Activated CD4-positive, alpha-beta T cell treated with anti-CD3 and anti-CD28 coated beads for 4 hours (primary cell): ENCODE results near the gene IL1F10.

Experiments
- DNase-seq, 2 donors: peaks; one replicate each; pipeline ENCODE4 v3.0.0-alpha.2; 2020

Gene IL1F10

GRCh38 chr2:113112871-113113270 is 45.1 kb downstream of the IL1F10 start:
- no peak for DNase-seq

GRCh38 chr2:113113807-113114206 is 46.0 kb downstream of the IL1F10 start:
- no peak for DNase-seq

DNA sequence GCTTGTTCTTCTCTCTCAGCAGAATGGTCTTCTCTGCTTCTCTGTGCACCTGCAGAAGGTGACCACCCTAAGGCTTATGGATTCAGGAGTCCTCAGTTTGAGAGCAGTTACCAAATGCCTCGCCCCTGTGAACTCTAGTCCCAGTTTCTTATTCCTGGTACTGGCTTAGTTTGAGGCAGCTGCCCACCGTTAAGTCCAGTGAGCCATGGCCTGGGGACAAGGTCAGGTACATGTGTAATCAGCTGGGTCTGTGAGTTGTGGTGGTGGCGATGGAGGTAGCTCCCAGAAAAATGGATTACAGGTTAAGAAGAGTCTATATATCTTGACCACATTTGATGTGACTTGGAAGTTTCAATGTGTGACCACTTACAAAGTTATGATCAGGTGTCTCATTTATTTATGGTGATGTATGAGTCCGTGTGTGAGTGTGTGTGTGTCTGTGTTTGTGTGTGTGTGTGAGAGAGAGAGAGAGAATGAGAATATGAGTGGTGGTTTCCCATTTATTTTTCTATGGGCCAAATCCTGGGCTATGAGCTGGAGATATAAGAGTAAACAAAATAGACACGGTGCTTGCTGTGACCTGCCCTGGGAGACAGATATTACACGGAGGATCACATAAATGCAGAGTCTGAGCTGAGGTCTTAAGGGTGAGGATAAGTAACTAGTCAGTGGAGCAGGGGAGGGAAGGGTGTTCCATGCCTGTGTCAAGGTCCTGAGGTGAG is 46.6 kb downstream of the IL1F10 start:
- DNase-seq, result no peak

- no peak for DNase-seq
Measured at GRCh38 chr2:113114996-113115395, 47.2 kb downstream of the IL1F10 start.

- DNase-seq, result no peak
Measured at GRCh38 chr2:113116100-113116958, 48.6 kb downstream of the IL1F10 start.

DNA sequence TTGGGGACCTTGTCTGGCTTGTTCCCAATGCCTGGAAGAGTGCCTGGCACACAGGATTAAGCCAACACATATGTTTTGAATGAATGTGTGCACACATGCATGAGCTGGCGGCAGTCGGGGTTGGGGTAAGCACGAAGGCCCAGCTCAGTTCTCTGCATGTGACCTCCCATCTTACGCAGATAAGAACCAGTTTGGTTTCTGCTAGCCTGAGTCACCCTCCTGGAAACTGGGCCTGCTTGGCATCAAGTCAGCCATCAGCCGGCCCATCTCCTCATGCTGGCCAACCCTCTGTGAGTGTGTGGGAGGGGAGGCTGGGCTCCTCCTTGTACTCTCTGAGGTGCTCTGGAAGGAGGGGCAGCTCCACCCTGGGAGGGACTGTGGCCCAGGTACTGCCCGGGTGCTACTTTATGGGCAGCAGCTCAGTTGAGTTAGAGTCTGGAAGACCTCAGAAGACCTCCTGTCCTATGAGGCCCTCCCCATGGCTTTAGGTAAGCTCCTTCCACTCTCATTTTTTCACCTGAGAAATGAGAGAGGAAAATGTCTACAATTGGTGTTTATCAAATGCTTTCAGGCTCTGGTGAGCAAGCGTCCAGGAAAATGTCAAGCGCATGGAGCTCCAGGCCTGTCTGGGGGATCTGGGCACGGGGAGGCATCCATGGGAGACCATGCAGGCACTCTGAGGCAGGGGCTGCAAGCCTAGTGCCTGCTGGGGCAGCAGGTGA is 49.9 kb downstream of the IL1F10 start:
- DNase-seq, result no peak

DNA sequence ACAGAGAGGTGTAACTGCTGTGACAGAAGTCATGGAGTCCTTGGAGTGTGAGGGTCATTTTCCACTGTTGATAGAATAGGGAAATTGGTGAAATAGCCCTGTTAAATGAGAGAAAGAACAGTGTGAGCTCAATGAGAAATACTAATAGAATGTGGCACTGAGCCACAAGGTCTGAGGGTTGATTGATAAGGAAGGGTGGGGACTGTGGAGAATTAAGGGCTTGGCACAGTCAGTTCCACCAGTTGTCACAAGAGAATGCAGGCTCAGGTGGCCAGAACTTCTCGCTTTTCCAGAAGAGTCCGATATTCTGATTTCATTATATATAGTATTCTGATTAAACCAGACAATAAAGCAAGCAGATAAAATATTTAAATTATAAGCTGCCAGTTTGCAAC is 50.5 kb downstream of the IL1F10 start:
- DNase-seq, result no peak

DNA sequence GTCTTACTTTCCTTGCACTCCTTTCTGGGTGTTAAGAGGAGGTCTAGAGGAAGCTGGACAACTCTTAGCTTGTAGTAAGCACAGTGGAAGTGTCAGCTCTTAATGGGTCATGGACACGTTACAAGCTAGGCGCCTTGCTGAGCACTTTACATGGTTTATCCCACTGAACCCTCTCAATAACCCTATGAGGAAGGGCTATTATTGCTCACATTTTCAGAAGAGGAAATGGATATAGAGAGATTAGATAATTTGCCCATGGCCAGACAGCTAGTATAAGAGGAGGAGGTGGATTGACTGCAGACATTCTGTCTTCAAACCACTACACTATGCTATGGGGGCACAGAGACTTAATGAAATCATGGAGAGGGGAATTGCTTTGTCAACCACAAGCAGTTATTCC is 51.3 kb downstream of the IL1F10 start:
- DNase-seq, result no peak

DNA sequence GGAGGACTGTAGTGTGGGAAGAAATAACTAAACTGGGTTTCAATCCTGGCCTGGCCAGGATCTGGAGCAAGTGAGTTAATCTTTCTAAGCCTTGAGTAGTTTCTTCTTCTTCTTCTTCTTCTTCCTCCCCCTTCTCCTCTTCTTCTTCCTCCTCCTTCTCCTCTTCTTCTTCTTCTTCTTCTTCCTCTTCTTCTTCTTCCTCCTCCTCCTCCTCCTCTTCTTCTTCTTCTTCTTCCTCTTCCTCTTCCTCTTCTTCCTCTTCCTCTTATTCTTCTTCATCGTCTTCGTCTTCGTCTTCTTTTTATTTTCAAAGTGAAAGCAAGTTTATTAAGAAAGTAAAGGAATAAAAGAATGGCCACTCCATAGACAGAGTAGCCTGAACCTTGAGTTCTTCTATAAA is 53.1 kb downstream of the IL1F10 start:
- DNase-seq, result no peak

DNA sequence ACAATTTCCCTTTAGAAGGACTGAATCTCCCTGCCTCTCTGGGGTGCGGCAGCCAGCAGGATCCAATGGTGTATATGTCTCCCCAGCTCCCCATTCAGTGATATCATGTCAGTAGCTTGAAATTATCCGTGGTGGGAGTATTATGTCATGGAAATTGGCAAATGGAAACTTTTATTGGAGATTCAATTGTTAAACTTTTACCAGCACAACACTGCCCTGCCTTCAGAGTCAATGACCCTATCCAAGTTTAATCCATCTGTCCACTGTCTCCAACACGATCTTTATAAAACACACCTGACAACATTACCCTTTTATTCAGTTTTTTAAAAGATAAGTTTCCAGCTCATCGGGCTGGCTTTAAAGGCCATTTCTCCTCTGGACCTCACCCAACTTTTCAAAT is 54.6 kb downstream of the IL1F10 start:
- DNase-seq, result no peak

DNA sequence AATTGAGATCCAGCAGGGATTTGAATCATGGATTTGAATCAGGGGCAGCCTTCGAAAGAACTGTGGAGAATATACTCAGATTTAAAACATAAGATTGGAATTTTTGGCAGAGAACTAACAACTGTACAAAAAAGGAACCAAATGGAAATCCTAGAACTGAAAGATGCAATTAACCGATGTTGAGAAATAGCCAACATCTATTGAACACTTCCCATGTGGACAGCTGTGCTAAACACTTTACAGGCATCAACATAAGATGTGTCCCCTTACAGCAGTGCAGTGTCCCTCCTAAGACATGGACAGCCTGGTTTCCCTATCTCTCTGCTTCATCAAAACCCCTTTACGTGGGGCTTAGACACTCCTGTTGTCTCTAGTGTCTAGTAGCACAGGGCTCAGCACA is 56.0 kb downstream of the IL1F10 start:
- DNase-seq, result no peak

GRCh38 chr2:113124181-113124961 is 56.6 kb downstream of the IL1F10 start:
- no peak for DNase-seq
